HG02798 (cell line): ENCODE measurements around the gene DGAT2L6.
"Not testable (repeated sequence)": the region's sequence is repeated elsewhere in the genome, so short reads cannot be mapped to it uniquely, and the experiment has no call there.

Experiments
- ATAC-seq: cut with Tn5 transposase; IDR thresholded peaks from one replicate; pipeline ENCODE4 v1.9.1; 2021; ENCODE audit warnings: mild to moderate bottlenecking; ENCODE audit not compliant: unreplicated experiment, poor library complexity

DGAT2L6 gene

DNA sequence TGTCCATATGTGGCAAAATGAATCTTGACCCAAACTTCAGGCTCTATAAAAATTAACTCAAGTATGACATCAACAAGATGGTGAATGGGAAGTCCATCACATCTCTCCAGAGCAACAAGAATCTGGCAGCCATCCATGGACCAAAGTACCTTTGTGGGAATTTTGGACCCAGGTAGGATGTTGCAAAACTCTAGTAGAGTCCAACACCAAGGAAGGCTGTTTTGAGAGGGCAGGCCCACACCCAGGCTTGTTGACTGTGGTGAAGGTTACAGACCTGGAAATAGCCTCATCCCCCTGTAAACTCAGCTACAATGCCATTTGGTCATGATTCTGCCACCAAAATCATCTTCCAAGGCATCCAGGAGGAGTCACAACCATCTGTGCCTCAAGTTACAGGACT lies 12.9 kb downstream of the DGAT2L6 start:
- no peak for ATAC-seq

DNA sequence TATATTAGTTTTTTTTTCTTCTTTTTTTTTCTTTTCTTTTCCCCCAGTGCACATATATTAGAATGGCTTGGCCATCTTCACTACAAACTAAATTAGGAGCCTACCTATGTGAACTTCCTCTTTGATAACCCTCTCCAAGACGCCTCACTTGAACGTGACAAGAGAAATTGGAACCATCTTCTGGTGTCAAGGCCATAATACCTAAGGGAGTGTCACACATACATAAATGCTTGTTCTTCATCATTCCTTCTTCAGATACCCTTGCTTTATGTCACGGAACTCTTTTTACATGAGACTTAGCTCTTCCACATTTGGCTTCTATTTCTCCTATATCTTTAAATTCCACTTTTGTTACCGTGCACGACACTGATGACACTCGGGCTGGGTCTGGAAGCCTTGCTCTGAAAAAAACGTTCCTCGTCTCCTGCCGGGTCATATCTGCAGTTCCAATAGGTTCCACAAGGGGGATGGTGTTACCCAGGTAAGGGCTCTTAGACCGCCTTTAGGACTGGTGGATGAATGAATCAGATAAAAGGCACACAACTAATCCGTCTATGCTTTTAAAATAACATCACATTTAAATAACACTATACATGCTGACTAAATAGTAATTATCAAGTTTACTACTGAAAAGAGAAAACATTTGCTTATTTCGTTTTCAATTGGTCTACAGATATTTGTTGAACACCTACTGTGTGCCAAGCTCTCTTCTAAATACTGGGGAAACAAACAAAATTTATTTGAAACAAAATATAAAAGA lies 19.9 kb downstream of the DGAT2L6 start:
- peak; percentile 81 for ATAC-seq

DNA sequence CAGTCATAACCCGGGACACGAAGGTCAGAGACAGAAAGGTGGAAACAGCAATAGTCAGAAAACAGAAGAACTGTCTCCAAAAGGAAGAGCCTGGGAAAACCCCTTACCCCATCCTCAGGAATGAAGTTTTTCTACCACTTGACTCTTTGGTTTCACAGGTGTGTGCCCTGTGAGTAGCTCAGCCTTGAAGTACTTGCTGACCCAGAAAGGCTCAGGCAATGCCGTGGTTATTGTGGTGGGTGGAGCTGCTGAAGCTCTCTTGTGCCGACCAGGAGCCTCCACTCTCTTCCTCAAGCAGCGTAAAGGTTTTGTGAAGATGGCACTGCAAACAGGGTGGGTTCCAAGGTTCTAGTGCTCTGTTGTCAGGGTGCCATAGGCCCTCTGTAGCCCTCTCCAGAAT lies 24.4 kb downstream of the DGAT2L6 start:
- ATAC-seq, result no peak

GRCh38 chrX:70208479-70208878 lies 31.2 kb downstream of the DGAT2L6 start:
- ATAC-seq, result no peak

DNA sequence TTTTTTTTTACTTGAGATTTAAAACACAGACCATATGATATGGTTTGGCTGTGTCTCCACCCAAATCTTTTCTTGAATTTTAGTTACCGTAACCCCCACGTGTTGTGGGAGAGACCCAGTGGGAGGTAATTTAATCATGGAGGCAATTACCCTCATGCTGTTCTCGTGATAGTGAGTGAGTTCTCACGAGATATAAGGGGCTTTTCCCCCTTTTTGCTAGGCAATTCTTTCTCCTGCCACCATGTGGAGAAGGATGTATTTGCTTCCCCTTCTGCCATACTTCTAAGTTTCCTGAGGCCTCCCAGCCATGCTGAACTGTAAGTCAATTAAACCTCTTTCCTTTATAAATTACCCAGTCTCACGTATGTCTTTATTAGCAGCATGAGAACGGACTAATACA lies 32.3 kb downstream of the DGAT2L6 start:
- not testable (repeated sequence) for ATAC-seq

GRCh38 chrX:70219938-70220764 lies 42.9 kb downstream of the DGAT2L6 start:
- ATAC-seq, result no peak

- ATAC-seq, result no peak
These were observed 48.8 kb downstream of the DGAT2L6 start for GRCh38 chrX:70226048-70226447.

GRCh38 chrX:70226687-70227086 lies 49.4 kb downstream of the DGAT2L6 start:
- ATAC-seq, result no peak

GRCh38 chrX:70231666-70232065 lies 54.4 kb downstream of the DGAT2L6 start:
- ATAC-seq, result no peak

DNA sequence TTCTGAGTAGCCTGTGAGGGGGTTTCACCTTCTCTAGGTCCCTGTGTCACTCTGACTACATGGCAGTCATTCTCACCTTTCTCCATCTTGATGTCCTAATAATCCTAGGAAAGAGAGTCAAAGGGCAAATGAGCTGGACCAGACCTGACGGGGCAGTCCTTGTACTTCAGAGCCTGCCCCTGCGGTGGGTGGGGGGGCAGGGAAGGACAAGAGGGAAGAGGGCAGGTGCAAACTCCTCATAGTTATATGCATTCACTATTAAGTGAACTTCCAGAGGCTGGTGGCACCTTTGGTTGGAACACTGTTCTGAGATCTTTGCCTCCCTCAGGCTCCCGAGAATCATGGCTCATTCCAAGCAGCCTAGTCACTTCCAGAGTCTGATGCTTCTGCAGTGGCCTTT lies 57.1 kb downstream of the DGAT2L6 start, which contains the start of gene AWAT1:
TSS of gene AWAT1 (plus strand) at position 301 of the 400 bp plus-strand sequence. CDS start at position 342, 41 bp downstream.
- no peak for ATAC-seq

DNA sequence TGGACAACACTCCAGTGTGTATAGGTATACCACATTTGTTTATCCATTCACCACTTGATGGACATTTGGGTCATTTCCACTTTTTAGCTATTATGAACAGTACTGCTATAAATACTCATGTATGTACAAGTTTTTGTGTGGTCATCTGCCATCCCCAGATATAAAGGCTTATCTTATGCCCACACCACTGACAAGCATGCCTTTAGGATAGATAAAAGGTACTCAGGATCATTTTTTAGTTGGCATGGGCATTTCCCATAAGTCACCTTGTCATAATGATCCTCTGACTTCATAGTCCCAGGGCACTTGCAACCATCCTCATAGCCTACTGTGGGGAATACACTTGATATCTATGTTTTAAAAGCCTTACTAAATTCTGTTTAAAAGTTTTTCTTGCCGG lies 63.5 kb downstream of the DGAT2L6 start:
- ATAC-seq, result no peak

- ATAC-seq, result no peak
These were observed 64.2 kb downstream of the DGAT2L6 start for GRCh38 chrX:70241501-70241900.

GRCh38 chrX:70243601-70244000 lies 66.3 kb downstream of the DGAT2L6 start:
- not testable (repeated sequence) for ATAC-seq

DNA sequence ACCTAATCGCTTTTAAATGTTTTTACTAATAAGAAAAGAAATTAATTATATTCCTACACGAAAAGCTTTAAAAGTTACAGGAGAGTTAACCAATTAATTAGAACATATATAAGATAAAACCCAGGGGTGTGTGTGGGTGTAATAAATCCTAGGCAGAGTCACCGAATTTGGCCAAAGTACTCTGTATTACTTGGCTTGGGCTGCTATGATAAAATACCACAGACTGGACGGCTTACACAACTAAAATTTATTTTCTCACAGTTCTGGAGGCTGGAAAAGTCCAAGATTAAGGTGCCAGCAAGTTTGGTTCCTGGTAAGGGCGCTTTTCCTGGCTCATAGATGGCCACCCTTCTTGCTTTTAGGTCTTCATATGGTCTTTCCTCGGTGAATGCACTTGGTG lies 67.6 kb downstream of the DGAT2L6 start:
- no peak for ATAC-seq

DNA sequence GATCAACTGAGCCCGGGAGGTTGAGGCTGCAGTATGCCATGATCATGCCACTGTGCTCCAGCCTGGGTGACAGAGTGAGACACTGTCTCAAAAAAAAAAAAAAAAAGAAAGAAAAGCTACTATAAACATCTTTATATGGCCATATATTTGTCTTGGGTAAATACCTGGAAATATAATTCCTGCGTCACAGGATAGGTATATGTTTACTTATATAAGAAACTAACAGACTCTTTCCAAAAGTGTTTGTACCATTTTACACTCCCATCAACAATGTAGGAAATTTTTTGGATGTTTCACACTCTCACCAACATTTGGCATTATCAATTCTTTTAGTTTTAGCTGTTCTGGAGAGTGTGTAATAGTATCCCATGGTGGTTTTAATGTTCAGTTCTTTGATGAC lies 70.0 kb downstream of the DGAT2L6 start:
- no peak for ATAC-seq

- no peak for ATAC-seq
These were observed 75.2 kb downstream of the DGAT2L6 start for GRCh38 chrX:70252491-70252890.

- no peak for ATAC-seq
These were observed 76.2 kb downstream of the DGAT2L6 start for GRCh38 chrX:70253377-70254062.

DNA sequence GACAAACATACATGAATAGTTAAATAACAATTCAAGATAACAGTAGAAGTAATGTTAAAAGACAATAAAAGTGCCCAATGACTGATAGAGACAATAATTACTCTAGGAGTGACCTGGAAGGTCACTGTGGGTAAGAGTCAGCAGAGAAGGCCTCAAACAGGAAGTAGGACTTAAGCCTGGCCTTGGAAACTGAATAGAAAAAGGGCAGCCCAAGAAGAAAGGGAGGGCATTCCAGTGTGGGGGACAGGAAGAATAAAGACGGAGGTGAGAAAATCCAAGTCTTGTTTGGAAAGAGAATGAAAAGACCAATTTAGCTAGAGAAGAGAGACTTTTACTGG lies 76.7 kb downstream of the DGAT2L6 start:
- no peak for ATAC-seq

DNA sequence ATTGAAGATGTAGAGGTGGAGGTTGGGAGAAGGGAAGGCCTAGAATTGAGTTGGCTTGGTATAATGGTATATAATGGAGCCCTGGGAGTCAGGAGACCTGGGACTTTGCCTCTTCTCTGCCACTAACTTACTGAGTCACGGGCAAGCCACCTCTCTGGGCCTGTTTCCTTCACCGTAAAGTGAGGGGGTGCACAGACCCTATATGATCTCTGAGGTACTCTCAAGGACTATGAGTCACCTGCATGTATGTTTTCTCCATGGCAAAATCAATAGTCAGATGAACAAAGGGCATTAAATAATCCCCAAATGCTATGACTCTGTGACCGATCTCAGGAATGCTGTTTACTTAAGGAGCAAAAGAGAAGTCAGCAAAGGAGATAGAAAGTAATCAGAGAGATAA lies 77.6 kb downstream of the DGAT2L6 start:
- no peak for ATAC-seq
